Right atrium auricular region (tissue), 2 donors: Measurements from ENCODE around the gene SCO1. TPM values are rescaled to one million over a fixed set of nuclear protein-coding genes. Genes with fewer than 3 reads are reported as not detected.

Source experiments
- DNase-seq: peaks from one replicate; pipeline ENCODE4 v3.0.0-alpha.2; 2019; ENCODE audit warnings: low spot score
- H3K27ac ChIP-seq, 2 donors: fragments of 200-600 bp; sonication (generic); 1 replicate in 1 of 2; 2 replicates in 1 of 2; pipeline ENCODE4 v1.5.1; 2016 to 2019
- H3K27me3 ChIP-seq, 2 donors: fragments of 200-600 bp; sonication (generic); one replicate each; pipeline versions ENCODE4 v1.5.1 to v1.6.0; 2017 to 2019
- H3K36me3 ChIP-seq: fragments of 200-600 bp; sonication (generic); one replicate; pipeline ENCODE4 v1.5.1; 2016
- H3K4me1 ChIP-seq, 2 donors: fragments of 200-600 bp; sonication (generic); one replicate each; pipeline versions ENCODE4 v1.5.1 to v1.6.0; 2017 to 2019
- H3K4me3 ChIP-seq, 2 donors: fragments of 200-600 bp; sonication (generic); 1 replicate in 1 of 2; 2 replicates in 1 of 2; pipeline ENCODE4 v1.5.1; 2017 to 2019; ENCODE audit warnings: mild to moderate bottlenecking in 1 of 2, moderate library complexity in 1 of 2
- H3K9me3 ChIP-seq, 2 donors: fragments of 200-600 bp; sonication (generic); one replicate each; pipeline ENCODE4 v1.5.1; 2019
- total RNA-seq, 2 donors: library from RNA; depleted of rRNA; stranded (reverse); fragments of >200 nt; gene quantifications; one replicate each; pipeline ENCODE4 v1.1.0, GENCODE V29; 2016
- TF ChIP-seq, protein P1 (sequence below), 2 donors: fragments of 200-600 bp; sonication (generic); IDR thresholded peaks; one replicate each; pipeline ENCODE4 v1.5.1; 2019; ENCODE audit warnings: antibody characterized with exemption in 2 of 2

Gene SCO1
- total RNA-seq, 2 donors from 2014 or later: 14.6 to 21.6 TPM

- no peaks in the 10 kb centered on the region for H3K9me3 ChIP-seq
- TF ChIP-seq, protein P1, sequence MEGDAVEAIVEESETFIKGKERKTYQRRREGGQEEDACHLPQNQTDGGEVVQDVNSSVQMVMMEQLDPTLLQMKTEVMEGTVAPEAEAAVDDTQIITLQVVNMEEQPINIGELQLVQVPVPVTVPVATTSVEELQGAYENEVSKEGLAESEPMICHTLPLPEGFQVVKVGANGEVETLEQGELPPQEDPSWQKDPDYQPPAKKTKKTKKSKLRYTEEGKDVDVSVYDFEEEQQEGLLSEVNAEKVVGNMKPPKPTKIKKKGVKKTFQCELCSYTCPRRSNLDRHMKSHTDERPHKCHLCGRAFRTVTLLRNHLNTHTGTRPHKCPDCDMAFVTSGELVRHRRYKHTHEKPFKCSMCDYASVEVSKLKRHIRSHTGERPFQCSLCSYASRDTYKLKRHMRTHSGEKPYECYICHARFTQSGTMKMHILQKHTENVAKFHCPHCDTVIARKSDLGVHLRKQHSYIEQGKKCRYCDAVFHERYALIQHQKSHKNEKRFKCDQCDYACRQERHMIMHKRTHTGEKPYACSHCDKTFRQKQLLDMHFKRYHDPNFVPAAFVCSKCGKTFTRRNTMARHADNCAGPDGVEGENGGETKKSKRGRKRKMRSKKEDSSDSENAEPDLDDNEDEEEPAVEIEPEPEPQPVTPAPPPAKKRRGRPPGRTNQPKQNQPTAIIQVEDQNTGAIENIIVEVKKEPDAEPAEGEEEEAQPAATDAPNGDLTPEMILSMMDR (IDR thresholded peaks at IDR 0.05): no peak
- no peaks in the 10 kb centered on the region for H3K27me3 ChIP-seq
- H3K4me3 ChIP-seq: no peak overlapping the region
- no peak for DNase-seq
- H3K27ac ChIP-seq: no peak overlapping the region
- no peaks in the 10 kb centered on the region for H3K36me3 ChIP-seq
- peaks cover 0 to 7% of the 10 kb centered on the region in 2 donors for H3K4me1 ChIP-seq
Measured at GRCh38 chr17:10724546-10725195, 27.3 kb upstream of the SCO1 start.

DNA sequence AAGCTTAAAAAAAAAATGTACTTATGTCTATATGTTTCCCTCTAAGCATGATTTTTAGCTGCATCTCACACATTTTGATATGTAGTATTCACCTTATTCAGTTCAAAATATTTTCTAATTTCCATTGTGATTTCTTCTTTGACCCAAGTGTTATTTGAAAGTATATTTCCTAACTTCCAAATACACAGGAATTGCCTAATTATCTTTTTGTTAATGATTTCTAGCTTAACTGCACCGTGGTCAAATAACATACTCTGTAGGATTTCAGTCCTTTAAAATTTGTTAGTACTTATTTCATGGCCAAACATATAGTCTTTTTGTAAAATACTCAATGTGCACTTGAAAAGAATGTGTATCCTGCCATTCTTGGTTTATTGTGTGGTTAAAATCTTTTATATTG, 21.2 kb upstream of the SCO1 start:
- Histone ChIP-seq H3K4me3 (no peak overlapping the region), H3K4me1 (no peaks in the 10 kb centered on the region), H3K27ac (no peak overlapping the region), H3K9me3 (no peaks in the 10 kb centered on the region), H3K36me3 (no peaks in the 10 kb centered on the region), H3K27me3 (no peaks in the 10 kb centered on the region)
- TF ChIP-seq, protein P1 (IDR thresholded peaks at IDR 0.05): no peak
- DNase-seq: no peak

GRCh38 chr17:10716218-10716617, 18.9 kb upstream of the SCO1 start:
- TF ChIP-seq, protein P1 (IDR thresholded peaks at IDR 0.05): no peak
- Histone ChIP-seq H3K4me1 (no peaks in the 10 kb centered on the region), H3K27me3 (no peaks in the 10 kb centered on the region), H3K36me3 (peaks cover 11% of the 10 kb centered on the region), H3K27ac (no peak overlapping the region), H3K9me3 (no peaks in the 10 kb centered on the region), H3K4me3 (no peak overlapping the region)
- DNase-seq: no peak

GRCh38 chr17:10713318-10713717, 16.0 kb upstream of the SCO1 start:
- DNase-seq: no peak
- Histone ChIP-seq H3K4me3 (no peak overlapping the region), H3K27ac (no peak overlapping the region), H3K9me3 (no peaks in the 10 kb centered on the region), H3K4me1 (no peaks in the 10 kb centered on the region), H3K36me3 (peaks cover 22% of the 10 kb centered on the region), H3K27me3 (no peaks in the 10 kb centered on the region)
- TF ChIP-seq, protein P1 (IDR thresholded peaks at IDR 0.05): no peak

DNA sequence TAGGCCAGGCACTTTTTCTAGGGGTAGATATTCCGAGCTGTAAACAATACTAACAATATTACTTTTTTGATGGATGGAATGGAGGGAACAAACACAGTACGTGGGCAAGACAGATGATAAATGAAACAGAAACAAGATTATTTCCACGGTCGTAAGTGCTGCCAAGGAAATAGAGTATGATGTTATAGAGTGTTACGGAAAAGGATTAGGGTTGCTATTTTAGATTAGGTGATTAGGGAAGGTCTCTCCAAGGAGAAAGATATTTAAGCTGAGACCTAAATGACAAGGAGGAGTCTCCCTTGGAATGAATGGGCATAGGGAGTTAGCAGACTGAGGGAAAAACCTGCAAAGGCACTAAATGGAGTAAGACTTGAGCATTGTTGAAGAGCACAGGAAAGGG, 8.4 kb upstream of the SCO1 start:
- Histone ChIP-seq H3K27me3 (no peaks in the 10 kb centered on the region), H3K9me3 (no peaks in the 10 kb centered on the region), H3K4me3 (no peak overlapping the region), H3K36me3 (peaks cover 29% of the 10 kb centered on the region), H3K4me1 (peaks cover 0 to 7% of the 10 kb centered on the region in 2 donors), H3K27ac (no peak overlapping the region)
- TF ChIP-seq, protein P1 (IDR thresholded peaks at IDR 0.05): no peak
- DNase-seq: no peak

- H3K36me3 ChIP-seq: peaks cover 18% of the 10 kb centered on the region
- H3K4me1 ChIP-seq: peaks cover 0 to 16% of the 10 kb centered on the region in 2 donors
- TF ChIP-seq, protein P1 (IDR thresholded peaks at IDR 0.05): no peak
- no peak overlapping the region for H3K27ac ChIP-seq
- no peaks in the 10 kb centered on the region for H3K27me3 ChIP-seq
- H3K9me3 ChIP-seq: no peaks in the 10 kb centered on the region
- DNase-seq: no peak
- no peak overlapping the region for H3K4me3 ChIP-seq
Measured at GRCh38 chr17:10702574-10702973, 5.2 kb upstream of the SCO1 start.
